Nephron progenitor cell (in vitro differentiated cells): Measurements from ENCODE around the gene IL6R.
"Not testable (repeated sequence)": the region's sequence is repeated elsewhere in the genome, so short reads cannot be mapped to it uniquely, and the experiment has no call there.

Source experiments
- DNase-seq: peaks from one replicate; pipeline ENCODE4 v3.0.0; 2021
- H3K27ac Mint-ChIP-seq: 2 replicates; pipeline ENCODE4 v1.8.0; 2021; ENCODE audit warnings: mild to moderate bottlenecking, moderate library complexity, mixed read lengths
- H3K27me3 Mint-ChIP-seq: 2 replicates; pipeline ENCODE4 v1.8.0; 2021; ENCODE audit warnings: mild to moderate bottlenecking, low read depth, mixed read lengths; ENCODE audit not compliant: poor library complexity
- H3K36me3 Mint-ChIP-seq: 2 replicates; pipeline ENCODE4 v1.8.0; 2021; ENCODE audit warnings: low read depth, mixed read lengths
- H3K4me1 Mint-ChIP-seq: 2 replicates; pipeline ENCODE4 v1.8.0; 2021; ENCODE audit warnings: mixed read lengths
- H3K4me3 Mint-ChIP-seq: 2 replicates; pipeline ENCODE4 v1.8.0; 2021; ENCODE audit warnings: mild to moderate bottlenecking, moderate library complexity, mixed read lengths
- H3K9me3 Mint-ChIP-seq: 2 replicates; pipeline ENCODE4 v1.8.0; 2021; ENCODE audit warnings: mild to moderate bottlenecking, moderate library complexity, mixed read lengths
- CTCF ChIP-seq: fragments of 200-600 bp; sonication (generic); IDR thresholded peaks from 2 replicates; pipeline ENCODE4 v1.5.0; 2021; ENCODE audit warnings: antibody characterized with exemption

The IL6R gene

GRCh38 chr1:154404984-154405746 is at the start of gene IL6R:
Gene IL6R (plus strand): TSS chr1:154405343. CDS start chr1:154405630, 287 bp downstream.
- H3K27me3 Mint-ChIP-seq, result peaks cover 71% of the 10 kb centered on the region
- H3K27ac Mint-ChIP-seq, result no peak within 1 kb of the TSS
- H3K4me3 Mint-ChIP-seq, result peak within 1 kb of the TSS; percentile 75
- H3K4me1 Mint-ChIP-seq, result peaks cover 36% of the 10 kb centered on the region
- no peak for TF ChIP-seq CTCF
- no peaks in the 10 kb centered on the region for H3K36me3 Mint-ChIP-seq
- peak; percentile 72 for DNase-seq
- H3K9me3 Mint-ChIP-seq, result no peaks in the 10 kb centered on the region

- no peaks in the 10 kb centered on the region for H3K36me3 Mint-ChIP-seq
- no peak overlapping the region for H3K27ac Mint-ChIP-seq
- DNase-seq, result no peak
- no peaks in the 10 kb centered on the region for H3K9me3 Mint-ChIP-seq
- peaks cover 7% of the 10 kb centered on the region for H3K27me3 Mint-ChIP-seq
- H3K4me1 Mint-ChIP-seq, result peaks cover 19% of the 10 kb centered on the region
- H3K4me3 Mint-ChIP-seq, result no peak overlapping the region
- no peak for TF ChIP-seq CTCF
These were observed 46.6 kb upstream of the IL6R start for GRCh38 chr1:154358519-154358918.

- Mint-ChIP-seq H3K27me3 (peaks cover 3% of the 10 kb centered on the region), H3K4me1 (peaks cover 6% of the 10 kb centered on the region), H3K4me3 (no peak overlapping the region), H3K27ac (no peak overlapping the region), H3K36me3 (no peaks in the 10 kb centered on the region), H3K9me3 (no peaks in the 10 kb centered on the region)
- DNase-seq, result no peak
- TF ChIP-seq CTCF, result no peak
These were observed 44.9 kb upstream of the IL6R start for GRCh38 chr1:154360288-154360687.

- DNase-seq, H3K9me3 Mint-ChIP-seq, H3K36me3 Mint-ChIP-seq, H3K4me3 Mint-ChIP-seq, H3K27me3 Mint-ChIP-seq, H3K27ac Mint-ChIP-seq, H3K4me1 Mint-ChIP-seq: not testable (repeated sequence)
These were observed 44.3 kb upstream of the IL6R start for GRCh38 chr1:154360881-154361280.

- H3K36me3 Mint-ChIP-seq, result no peaks in the 10 kb centered on the region
- H3K27ac Mint-ChIP-seq, result no peak overlapping the region
- peaks cover 5% of the 10 kb centered on the region for H3K4me1 Mint-ChIP-seq
- H3K27me3 Mint-ChIP-seq, result no peaks in the 10 kb centered on the region
- TF ChIP-seq CTCF, result no peak
- no peak overlapping the region for H3K4me3 Mint-ChIP-seq
- no peak for DNase-seq
- H3K9me3 Mint-ChIP-seq, result no peaks in the 10 kb centered on the region
These were observed 43.8 kb upstream of the IL6R start for GRCh38 chr1:154361357-154361756.

GRCh38 chr1:154371436-154371835 is 33.7 kb upstream of the IL6R start:
- no peak for TF ChIP-seq CTCF
- no peak for DNase-seq
- H3K4me3 Mint-ChIP-seq, result no peak overlapping the region
- peaks cover 3% of the 10 kb centered on the region for H3K27me3 Mint-ChIP-seq
- H3K9me3 Mint-ChIP-seq, result peaks cover 9% of the 10 kb centered on the region
- no peaks in the 10 kb centered on the region for H3K36me3 Mint-ChIP-seq
- H3K27ac Mint-ChIP-seq, result no peak overlapping the region
- H3K4me1 Mint-ChIP-seq, result no peaks in the 10 kb centered on the region

GRCh38 chr1:154373777-154374357 is 31.3 kb upstream of the IL6R start:
- H3K27me3 Mint-ChIP-seq, H3K4me3 Mint-ChIP-seq, H3K9me3 Mint-ChIP-seq, H3K27ac Mint-ChIP-seq, H3K4me1 Mint-ChIP-seq, H3K36me3 Mint-ChIP-seq, DNase-seq: not testable (repeated sequence)
